GM12892 (cell line): Measurements from ENCODE around the gene RASA3.
"Not testable (repeated sequence)": the region's sequence is repeated elsewhere in the genome, so short reads cannot be mapped to it uniquely, and the experiment has no call there.

Source experiments
- DNase-seq: peaks from one replicate; pipeline ENCODE4 v3.0.0; 2011; ENCODE audit not compliant: insufficient read length
- FAIRE-seq: peaks from 2 replicates; lab custom pipeline; 2011; peaks lifted over from hg19 to GRCh38; lab: Jason Lieb, UNC
- POLR2A ChIP-seq: IDR thresholded peaks from 2 replicates; pipeline ENCODE4 v1.6.1; 2011; ENCODE audit warnings: low read depth, low read length, control low read depth
- POLR2AphosphoS5 ChIP-seq: IDR thresholded peaks from 2 replicates; pipeline ENCODE4 v1.6.1; 2011; ENCODE audit warnings: low read depth, low read length, control low read depth
- TAF1 ChIP-seq: IDR thresholded peaks from 2 replicates; pipeline ENCODE4 v1.6.1; 2011; ENCODE audit warnings: low read depth, mild to moderate bottlenecking, control low read depth, low read length, borderline replicate concordance

RASA3 gene

DNA sequence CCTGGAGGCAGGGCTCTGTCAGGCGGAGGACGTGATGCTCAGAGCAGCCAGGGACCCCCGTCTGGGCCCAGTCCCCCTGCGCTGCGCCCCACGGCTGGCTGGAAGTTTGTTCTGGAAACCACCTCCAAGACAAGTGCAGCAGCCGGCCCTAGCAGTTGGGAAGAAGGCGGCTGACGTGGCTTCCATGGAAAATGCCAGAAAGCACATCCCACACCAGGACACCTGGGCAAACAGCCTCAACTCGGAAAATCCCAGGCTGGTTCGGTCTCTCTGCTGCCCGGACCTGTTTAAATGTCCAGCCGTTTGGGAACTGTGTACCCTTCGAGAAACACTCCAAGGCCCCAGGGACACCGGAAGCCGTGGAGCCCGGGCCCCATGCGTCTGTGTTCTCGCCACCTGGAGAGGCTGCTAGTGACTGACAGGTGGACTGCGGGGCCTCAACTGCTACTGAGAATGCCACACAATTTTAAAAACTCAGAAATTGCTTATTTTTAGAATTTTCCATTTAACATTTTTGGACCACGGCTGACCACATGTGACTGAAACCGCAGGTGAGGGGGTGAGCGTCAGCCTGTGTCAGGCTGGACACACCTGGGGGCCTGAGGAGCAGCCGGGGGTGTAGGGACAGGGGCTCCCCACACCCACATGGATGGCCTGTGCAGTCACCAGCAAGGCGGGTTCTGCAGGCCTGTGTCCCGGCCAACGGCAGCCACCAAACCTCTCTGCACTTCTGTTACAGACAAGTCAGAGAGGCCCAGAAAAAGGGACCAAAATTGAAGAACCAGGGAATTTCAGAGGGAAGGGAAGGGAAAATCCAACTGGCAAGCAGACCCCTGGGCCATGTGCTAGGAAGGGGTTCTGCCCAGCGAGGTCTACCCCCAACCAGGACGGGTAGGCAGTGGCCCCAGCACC is 31.7 kb downstream of the RASA3 start:
- TF ChIP-seq TAF1: no peak
- FAIRE-seq (no peak), DNase-seq (no peak)

DNA sequence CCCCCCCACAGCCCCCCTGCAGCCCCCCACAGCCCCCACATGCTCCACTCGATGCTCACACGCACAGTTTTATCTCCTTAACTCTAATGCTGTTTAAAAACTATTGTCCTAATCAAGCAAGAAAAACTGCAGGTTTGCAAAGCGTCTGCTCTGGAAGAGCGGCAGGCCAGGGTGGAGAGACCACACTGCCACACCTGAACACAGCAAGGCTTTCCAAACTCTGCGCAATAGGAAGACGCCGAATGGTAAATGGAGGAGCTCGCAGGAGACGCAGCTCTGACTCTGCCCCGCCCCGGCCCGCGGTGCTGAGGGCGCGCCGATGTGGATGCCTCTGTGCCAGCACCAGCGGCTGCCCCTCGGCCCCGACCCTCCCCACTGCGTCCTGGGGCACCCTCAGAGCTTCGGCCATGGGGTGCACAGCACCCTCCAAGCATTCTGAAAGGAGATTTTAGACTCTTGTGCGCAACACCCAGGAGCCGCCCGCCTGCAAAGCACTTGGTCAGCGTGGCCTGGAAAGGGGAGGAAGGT is 32.4 kb downstream of the RASA3 start:
- TF ChIP-seq TAF1 (no peak), POLR2A (no peak), POLR2AphosphoS5 (no peak)
- FAIRE-seq: no peak
- DNase-seq: no peak

DNA sequence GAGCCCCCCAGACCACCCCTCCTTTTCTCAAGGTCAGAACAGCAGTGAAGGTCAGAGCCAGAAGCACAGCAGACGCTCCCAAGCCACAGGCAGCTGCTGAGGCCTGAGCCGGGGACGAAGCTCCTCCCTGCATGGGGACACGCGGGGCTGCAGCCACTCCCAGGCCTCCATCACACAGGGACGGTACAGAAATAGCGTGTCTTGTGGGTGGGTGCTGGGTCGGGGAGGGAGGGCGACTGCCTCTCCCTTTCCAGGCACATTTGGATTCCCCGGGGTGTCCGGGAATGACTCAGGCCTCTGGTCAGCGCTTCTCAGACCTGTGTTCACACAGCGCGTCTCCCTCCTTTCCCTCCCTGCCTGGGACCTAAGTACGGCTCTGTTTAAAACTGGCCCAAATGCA is 33.2 kb downstream of the RASA3 start:
- DNase-seq (no peak), FAIRE-seq (no peak)
- TF ChIP-seq POLR2A: no peak
- TF ChIP-seq POLR2AphosphoS5: no peak
- no peak for TF ChIP-seq TAF1

DNA sequence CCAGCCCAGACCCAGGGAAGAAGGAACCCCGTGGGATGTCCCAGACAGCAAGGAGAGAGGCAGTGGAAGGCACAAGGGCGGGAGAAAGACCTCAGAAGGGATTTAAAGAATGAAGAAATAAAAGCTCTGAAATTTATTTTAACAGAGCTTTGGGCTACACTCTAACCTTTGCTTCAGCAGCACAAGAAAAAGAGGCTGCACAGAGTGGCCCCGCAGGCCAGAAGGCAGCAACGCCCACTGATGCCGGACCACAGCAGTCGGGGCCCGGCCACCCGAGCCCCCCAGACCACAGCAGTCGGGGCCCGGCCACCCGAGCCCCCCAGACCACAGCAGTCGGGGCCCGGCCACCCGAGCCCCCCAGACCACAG is 33.8 kb downstream of the RASA3 start:
- not testable (repeated sequence) for DNase-seq, FAIRE-seq

DNA sequence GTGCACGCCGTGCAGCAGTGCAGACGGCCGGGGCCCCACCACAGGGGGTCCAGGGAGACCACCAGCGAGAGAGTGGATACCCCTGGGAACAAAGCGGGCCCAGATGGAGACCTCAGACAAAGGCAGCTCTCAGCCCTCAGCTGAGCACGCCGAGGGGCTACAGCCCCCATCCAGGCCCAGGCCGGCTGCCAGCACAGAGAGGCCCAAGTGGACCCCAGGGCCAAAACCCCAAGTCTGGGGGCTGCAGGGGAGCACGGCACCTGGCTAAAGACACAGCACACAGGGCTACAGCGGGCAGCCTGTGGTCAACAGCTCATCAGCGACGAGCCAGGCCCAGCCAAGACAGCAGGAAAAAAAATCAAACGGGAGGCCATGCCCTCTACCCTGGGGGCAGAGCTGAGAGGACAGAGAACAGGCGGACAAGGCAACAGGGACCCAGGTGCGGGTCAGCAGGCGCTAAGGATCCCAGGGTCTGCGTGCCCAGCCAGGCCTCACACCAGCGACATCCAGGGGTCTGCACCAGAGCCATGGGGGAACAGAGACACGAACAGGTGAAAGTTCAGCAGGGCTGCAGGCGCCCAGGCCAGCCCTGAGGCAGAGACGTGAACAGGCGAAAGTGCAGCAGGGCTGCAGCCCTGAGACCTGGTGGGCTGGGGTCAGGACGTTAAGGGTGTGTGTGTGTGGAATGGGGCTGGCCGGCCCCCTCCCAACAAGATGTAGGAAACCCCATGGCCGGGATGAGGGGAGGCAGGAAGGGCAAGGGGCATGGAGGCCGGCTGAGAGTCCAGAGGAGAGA is 34.3 kb downstream of the RASA3 start:
- DNase-seq (no peak), FAIRE-seq (no peak)
- TF ChIP-seq POLR2AphosphoS5 (no peak), POLR2A (no peak), TAF1 (no peak)

DNA sequence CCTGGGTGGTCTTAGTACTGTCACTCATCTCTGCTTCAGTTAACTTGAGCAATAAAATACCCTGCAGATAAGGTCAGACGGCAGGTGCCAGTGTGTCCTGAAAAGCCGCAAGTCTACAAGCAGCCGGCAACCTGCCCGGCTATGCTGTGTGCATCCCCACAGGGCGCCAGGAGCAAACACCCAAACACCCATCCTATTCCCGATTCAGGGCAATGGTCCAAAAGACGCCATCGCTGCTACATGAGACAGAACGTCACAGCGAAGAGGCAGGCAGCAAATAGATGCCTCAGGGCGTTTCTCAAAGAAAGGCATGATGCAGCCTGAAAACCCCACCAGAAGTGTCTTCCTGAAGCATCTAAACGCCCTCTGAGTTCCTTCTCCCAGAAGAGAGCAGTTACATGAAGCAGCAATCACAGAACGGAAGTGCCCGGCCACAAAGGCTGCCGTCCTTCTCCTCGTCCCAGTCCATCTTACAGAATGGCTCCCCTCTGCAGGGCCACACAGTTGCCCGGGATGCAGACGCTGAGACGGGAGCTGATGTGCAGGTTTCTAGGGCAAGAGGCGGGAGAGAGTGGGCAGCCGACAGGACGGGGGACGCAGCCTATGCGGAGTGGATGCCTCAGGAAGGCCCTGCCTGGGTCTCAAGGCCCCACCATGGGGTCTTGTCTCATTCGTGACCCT is 35.1 kb downstream of the RASA3 start:
- FAIRE-seq: no peak
- no peak for DNase-seq
- no peak for TF ChIP-seq TAF1

DNA sequence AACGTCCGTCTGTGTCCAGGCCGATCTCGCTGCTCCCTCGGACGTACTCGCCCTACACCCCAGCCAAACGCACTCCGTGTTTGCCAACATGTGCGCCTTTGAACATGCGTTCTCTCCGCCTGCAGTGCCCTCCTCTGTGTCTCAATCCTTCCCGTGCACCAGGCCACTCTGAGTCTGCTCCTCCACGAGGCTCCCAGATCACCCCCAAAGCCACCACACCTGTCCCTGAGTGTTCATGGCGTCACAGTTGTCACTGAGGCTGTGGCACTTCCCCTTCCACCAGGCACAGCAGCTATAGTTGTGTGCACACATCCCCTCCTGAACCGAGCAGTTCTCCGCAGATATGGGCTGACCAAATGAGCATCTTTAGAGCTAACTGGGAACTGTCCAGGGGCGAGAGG is 35.6 kb downstream of the RASA3 start:
- TF ChIP-seq POLR2A: no peak
- DNase-seq (no peak), FAIRE-seq (no peak)

DNA sequence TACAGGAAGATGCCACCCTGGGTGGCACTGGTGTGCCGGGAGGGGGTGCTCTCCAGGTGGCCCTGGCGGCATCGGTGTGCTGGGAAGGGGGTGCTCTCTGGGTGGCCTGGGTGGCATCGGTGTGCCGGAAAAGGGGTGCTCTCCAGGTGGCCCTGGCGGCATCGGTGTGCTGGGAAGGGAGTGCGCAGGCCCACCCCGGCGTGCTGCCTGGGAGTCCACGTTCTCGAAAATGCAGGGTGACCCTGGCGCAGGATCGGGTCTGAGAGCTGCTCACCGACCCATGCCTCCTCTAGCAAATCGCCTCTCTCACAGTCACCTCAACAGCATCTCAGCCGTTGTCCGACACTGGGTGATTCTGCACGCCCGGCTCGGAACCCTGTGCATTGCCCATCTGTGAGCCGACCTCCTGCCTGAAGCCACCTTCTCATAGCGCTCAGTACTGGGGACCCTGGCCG is 36.4 kb downstream of the RASA3 start:
- TF ChIP-seq POLR2A (no peak), TAF1 (no peak), POLR2AphosphoS5 (no peak)
- no peak for FAIRE-seq

DNA sequence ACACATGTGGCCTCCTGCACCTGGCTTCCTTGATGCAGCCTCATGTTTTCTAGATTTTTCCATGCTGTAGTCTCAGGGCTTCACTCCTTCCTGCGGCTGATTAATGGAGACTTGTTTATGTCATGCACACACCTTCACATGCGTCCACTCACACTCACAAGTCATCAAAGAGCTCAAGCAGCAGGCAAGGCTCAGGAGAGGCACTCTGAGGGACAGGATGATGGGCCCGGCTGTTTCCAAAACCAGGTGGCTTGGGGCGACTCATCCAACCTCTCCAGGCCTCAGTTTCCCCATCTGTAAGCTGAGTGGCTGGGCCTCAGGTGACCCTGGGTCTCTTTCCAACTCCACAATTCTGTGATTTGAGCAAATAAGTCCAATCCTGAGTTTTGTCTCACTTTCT is 36.9 kb downstream of the RASA3 start:
- DNase-seq (no peak), FAIRE-seq (no peak)
- TF ChIP-seq TAF1 (no peak), POLR2AphosphoS5 (no peak), POLR2A (no peak)

More for the DNA sequence above, 36.4 kb downstream of the RASA3 start:
- no peak for DNase-seq

DNA sequence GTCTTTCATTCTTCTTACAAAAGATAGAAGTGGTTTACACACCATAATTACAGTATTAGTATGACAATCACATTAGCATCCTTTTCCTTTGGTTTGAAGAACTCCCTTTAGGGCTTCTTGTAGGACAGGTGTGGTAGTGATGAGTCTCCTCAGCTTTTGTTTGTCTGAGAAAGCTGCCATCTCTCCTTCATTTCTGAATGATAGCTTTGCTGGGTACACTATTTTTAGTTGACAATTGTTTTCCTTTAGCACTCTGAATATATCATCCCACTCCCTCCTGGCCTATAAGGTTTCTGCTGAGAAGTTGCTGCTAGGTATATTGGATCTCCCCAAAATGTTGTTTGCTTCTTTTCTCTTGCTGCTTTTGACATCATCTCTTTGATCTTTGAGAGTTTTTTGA is 39.3 kb downstream of the RASA3 start:
- FAIRE-seq (no peak), DNase-seq (no peak)
- TF ChIP-seq TAF1 (no peak), POLR2AphosphoS5 (no peak), POLR2A (no peak)

DNA sequence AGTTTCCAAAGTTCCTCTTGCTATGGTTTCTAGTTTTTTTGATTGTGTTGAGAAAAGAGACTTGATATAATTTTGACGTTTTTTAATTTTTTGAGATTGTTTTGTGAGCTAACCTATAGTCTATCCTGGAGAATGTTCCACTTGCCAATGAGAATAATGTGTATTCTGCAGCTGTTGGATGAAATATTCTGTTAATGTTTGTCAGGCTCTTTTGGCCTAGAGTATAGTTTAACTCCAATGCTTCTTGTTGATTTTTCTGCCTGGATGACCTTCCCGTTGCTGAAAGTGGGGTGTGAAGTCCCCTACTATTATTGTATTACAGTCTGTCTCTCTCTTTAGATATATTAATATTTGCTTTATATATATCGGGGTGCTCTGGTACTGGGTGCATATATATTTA is 40.0 kb downstream of the RASA3 start:
- FAIRE-seq: no peak
- TF ChIP-seq POLR2AphosphoS5: no peak
- no peak for TF ChIP-seq TAF1
- TF ChIP-seq POLR2A: no peak
- no peak for DNase-seq
